ENCODE results near the gene FBXO47.

Gene FBXO47

DNA sequence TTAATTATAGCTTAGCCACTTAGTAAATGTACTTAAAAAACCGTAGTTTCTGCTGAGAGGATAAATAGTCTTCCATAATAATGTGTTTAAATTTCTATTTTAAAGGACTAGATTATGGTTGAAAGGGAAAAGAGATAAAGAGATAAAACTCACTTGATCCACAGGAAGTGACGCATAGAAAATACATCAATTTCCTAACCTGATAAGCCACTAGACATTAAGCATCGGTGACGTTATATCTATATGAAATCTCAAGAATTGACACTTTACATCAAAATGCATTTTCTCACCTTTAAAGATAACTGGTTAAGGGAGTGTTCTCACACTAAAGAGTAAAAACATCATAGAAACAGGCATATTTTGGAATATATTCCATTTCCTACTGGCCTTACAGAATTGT, 5.8 kb downstream of the FBXO47 start (continued):
- TF ChIP-seq ZNF169 (tag by site-specific recombination; IDR thresholded peaks at IDR 0.05), result no peak

DNA sequence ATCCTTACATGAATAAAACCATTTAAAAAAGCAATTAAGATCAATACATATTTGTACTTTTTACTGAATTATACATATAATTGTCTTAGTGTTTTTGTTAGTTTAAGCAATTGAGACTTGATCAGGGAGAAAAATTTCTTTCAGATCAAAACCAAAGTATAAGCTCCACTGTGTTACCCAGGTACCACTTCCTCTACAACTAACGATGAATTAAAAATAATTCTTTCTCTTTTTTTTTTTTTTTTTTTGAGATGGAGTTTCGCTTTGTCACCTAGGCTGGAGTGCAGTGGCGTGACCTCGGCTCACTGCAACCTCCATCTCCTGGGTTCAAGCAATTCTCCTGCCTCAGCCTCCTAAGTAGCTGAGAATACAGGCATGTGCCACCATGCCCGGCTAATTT, 6.8 kb downstream of the FBXO47 start:
- H3K4me3 ChIP-seq (ENCODE audit: low read depth, low read length), result no peak overlapping the region
- TF ChIP-seq ZNF777 (tag by site-specific recombination; IDR thresholded peaks at IDR 0.05; ENCODE audit: borderline replicate concordance) (no peak), RBAK (tag by site-specific recombination; IDR thresholded peaks at IDR 0.05) (no peak), ZNF324 (tag by site-specific recombination; IDR thresholded peaks at IDR 0.05) (no peak), SP2 (tag by site-specific recombination; IDR thresholded peaks at IDR 0.05) (no peak), ZNF626 (tag by site-specific recombination; IDR thresholded peaks at IDR 0.05) (no peak), ZNF843 (tag by site-specific recombination; IDR thresholded peaks at IDR 0.05) (no peak), ZNF426 (tag by site-specific recombination; IDR thresholded peaks at IDR 0.05) (no peak), TCF7L2 (IDR thresholded peaks at IDR 0.05; ENCODE audit: borderline replicate concordance, low read depth, low read length) (no peak), ZNF184 (tag by site-specific recombination; IDR thresholded peaks at IDR 0.05) (no peak), ZNF600 (tag by site-specific recombination; IDR thresholded peaks at IDR 0.05) (no peak)
- TF ChIP-seq, protein P1, sequence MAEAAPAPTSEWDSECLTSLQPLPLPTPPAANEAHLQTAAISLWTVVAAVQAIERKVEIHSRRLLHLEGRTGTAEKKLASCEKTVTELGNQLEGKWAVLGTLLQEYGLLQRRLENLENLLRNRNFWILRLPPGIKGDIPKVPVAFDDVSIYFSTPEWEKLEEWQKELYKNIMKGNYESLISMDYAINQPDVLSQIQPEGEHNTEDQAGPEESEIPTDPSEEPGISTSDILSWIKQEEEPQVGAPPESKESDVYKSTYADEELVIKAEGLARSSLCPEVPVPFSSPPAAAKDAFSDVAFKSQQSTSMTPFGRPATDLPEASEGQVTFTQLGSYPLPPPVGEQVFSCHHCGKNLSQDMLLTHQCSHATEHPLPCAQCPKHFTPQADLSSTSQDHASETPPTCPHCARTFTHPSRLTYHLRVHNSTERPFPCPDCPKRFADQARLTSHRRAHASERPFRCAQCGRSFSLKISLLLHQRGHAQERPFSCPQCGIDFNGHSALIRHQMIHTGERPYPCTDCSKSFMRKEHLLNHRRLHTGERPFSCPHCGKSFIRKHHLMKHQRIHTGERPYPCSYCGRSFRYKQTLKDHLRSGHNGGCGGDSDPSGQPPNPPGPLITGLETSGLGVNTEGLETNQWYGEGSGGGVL (tag by site-specific recombination; IDR thresholded peaks at IDR 0.05), result no peak
- TF ChIP-seq, protein P2, sequence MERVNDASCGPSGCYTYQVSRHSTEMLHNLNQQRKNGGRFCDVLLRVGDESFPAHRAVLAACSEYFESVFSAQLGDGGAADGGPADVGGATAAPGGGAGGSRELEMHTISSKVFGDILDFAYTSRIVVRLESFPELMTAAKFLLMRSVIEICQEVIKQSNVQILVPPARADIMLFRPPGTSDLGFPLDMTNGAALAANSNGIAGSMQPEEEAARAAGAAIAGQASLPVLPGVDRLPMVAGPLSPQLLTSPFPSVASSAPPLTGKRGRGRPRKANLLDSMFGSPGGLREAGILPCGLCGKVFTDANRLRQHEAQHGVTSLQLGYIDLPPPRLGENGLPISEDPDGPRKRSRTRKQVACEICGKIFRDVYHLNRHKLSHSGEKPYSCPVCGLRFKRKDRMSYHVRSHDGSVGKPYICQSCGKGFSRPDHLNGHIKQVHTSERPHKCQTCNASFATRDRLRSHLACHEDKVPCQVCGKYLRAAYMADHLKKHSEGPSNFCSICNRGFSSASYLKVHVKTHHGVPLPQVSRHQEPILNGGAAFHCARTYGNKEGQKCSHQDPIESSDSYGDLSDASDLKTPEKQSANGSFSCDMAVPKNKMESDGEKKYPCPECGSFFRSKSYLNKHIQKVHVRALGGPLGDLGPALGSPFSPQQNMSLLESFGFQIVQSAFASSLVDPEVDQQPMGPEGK (tag by site-specific recombination; IDR thresholded peaks at IDR 0.05), result no peak
- TF ChIP-seq, protein P3, sequence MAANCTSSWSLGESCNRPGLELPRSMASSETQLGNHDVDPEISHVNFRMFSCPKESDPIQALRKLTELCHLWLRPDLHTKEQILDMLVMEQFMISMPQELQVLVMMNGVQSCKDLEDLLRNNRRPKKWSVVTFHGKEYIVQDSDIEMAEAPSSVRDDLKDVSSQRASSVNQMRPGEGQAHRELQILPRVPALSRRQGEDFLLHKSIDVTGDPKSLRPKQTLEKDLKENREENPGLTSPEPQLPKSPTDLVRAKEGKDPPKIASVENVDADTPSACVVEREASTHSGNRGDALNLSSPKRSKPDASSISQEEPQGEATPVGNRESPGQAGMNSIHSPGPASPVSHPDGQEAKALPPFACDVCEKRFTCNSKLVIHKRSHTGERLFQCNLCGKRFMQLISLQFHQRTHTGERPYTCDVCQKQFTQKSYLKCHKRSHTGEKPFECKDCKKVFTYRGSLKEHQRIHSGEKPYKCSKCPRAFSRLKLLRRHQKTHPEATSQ (tag by site-specific recombination; IDR thresholded peaks at IDR 0.05), result no peak
- TF ChIP-seq, protein P4, sequence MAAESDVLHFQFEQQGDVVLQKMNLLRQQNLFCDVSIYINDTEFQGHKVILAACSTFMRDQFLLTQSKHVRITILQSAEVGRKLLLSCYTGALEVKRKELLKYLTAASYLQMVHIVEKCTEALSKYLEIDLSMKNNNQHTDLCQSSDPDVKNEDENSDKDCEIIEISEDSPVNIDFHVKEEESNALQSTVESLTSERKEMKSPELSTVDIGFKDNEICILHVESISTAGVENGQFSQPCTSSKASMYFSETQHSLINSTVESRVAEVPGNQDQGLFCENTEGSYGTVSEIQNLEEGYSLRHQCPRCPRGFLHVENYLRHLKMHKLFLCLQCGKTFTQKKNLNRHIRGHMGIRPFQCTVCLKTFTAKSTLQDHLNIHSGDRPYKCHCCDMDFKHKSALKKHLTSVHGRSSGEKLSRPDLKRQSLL (tag by site-specific recombination; IDR thresholded peaks at IDR 0.05), result no peak
- no peaks in the 10 kb centered on the region for H3K9me3 ChIP-seq (ENCODE audit: control insufficient read depth, insufficient read depth, low read depth, low read length)
- no peak overlapping the region for H3K27ac ChIP-seq (ENCODE audit: extremely low read depth, low read depth, low read length)
- H3K36me3 ChIP-seq (ENCODE audit: control insufficient read depth in 2 of 2, insufficient read depth in 1 of 2, low read length in 2 of 2), result no peaks in the 10 kb centered on the region
- ChIA-PET POLR2A (no interaction called here), CTCF (interaction anchor here (0.5 to 1.1 kb wide), 3 partner anchors 9 to 204 kb away, joined by 3 to 5 read pairs (median 4); no protein-coding TSS in a partner anchor)
- H3K4me1 ChIP-seq (ENCODE audit: control insufficient read depth, insufficient read depth, low read length), result no peaks in the 10 kb centered on the region

DNA sequence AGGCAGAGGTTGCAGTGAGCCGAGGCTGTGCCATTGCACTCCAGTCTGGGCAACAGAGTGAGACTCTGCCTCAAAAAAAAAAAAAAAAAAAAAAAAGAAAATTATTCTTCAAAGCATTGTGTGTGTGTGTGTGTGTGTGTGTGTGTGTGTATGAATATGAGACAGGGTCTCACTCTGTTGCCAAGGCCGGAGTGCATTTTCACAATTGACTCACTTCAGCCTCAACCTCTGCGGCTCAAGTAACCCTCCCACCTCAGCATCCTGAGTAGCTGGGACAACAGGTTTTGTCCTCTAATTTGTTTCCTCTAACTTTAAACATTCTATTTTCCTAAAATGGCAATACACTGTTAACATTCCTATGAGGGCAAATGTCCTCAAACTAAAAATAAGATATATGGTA, 7.7 kb downstream of the FBXO47 start:
- no peaks in the 10 kb centered on the region for H3K4me1 ChIP-seq (ENCODE audit: control insufficient read depth, insufficient read depth, low read length)
- ChIA-PET POLR2A (interaction anchor here (0.7 kb wide), 1 partner anchor 262 kb away, joined by 5 read pairs; no protein-coding TSS in a partner anchor), CTCF (interaction anchor here (0.7 to 2.0 kb wide), 3 partner anchors 24 to 255 kb away, joined by 3 to 14 read pairs (median 5); no protein-coding TSS in a partner anchor)
- TF ChIP-seq, protein P2 (tag by site-specific recombination; IDR thresholded peaks at IDR 0.05), result no peak
- TF ChIP-seq KLF9 (tag by site-specific recombination; IDR thresholded peaks at IDR 0.05; ENCODE audit: low read depth), result no peak
- TF ChIP-seq ZNF654 (tag by site-specific recombination; IDR thresholded peaks at IDR 0.05; ENCODE audit: low read depth), result no peak
- TF ChIP-seq, protein P1 (tag by site-specific recombination; IDR thresholded peaks at IDR 0.05), result no peak
- no peak for TF ChIP-seq ZNF664 (tag by site-specific recombination; IDR thresholded peaks at IDR 0.05)
- TF ChIP-seq ZNF174 (tag by site-specific recombination; IDR thresholded peaks at IDR 0.05), result no peak
- TF ChIP-seq SP2 (tag by site-specific recombination; IDR thresholded peaks at IDR 0.05), result no peak
- no peak for TF ChIP-seq ZNF571 (tag by site-specific recombination; IDR thresholded peaks at IDR 0.05)
- no peaks in the 10 kb centered on the region for H3K9me3 ChIP-seq (ENCODE audit: control insufficient read depth, insufficient read depth, low read depth, low read length)
- H3K27ac ChIP-seq (ENCODE audit: extremely low read depth, low read depth, low read length), result no peak overlapping the region
- H3K4me3 ChIP-seq (ENCODE audit: low read depth, low read length), result no peak overlapping the region
- no peaks in the 10 kb centered on the region for H3K36me3 ChIP-seq (ENCODE audit: control insufficient read depth in 2 of 2, insufficient read depth in 1 of 2, low read length in 2 of 2)

Measured in HEK293 (cell line).